K562 (cell line): ENCODE results near the gene FA2H. TPM values are rescaled to one million over a fixed set of nuclear protein-coding genes. Genes with fewer than 3 reads are reported as not detected.

ENCODE experiments used
- ZNF143 ChIP-seq: sonication (generic); formaldehyde crosslinking; IDR thresholded peaks from 2 replicates; pipeline ENCODE4 v1.9.0; 2022; ENCODE audit warnings: mild to moderate bottlenecking, missing genetic modification reagents
- polyA plus RNA-seq, 8 experiments: library from polyadenylated mRNA; depleted of rRNA in 4 of 8; stranded (reverse) in 5 of 8; unstranded in 3 of 8; fragments of >200 nt; fragmentation: Nextera tagmentation in 2 of 8; fragmentation: Illumina TruSeq in 1 of 8; extraction: Ambion mirVana in 2 of 8; extraction: Trizol in 1 of 8; gene quantifications; 2 replicates each; pipeline versions ENCODE4 v1.2.1 to v1.2.3, GENCODE V29; 2011 to 2014; ENCODE audit warnings: inconsistent platforms in 1 of 8, missing spikeins in 1 of 8
- total RNA-seq, 7 experiments: library from RNA; depleted of rRNA in 6 of 7; stranded (reverse); fragments of >200 nt in 6 of 7; fragmentation: Illumina TruSeq in 2 of 7; extraction: Trizol in 2 of 7; gene quantifications; 2 replicates each; pipeline versions ENCODE4 v1.2.1 to v1.2.3, GENCODE V29; 2011 to 2021; ENCODE audit warnings: low replicate concordance in 1 of 7
- TF ChIP-seq, protein P1 (sequence below): fragments of 450-650 bp; IDR thresholded peaks from 2 replicates; pipeline ENCODE4 v1.6.1; 2016; ENCODE audit warnings: low read depth
- TF ChIP-seq, protein P2 (sequence below): IDR thresholded peaks from 2 replicates; pipeline ENCODE4 v1.6.1; 2011; ENCODE audit warnings: borderline replicate concordance, low read depth, mild to moderate bottlenecking, moderate library complexity, low read length; ENCODE audit not compliant: insufficient read depth, poor library complexity, severe bottlenecking

FA2H gene
- total and polyA plus RNA-seq, 9 of the 15 experiments (the other 6 are each of a cell fraction or from before 2014, with no cell fraction given) = not detected

- TF ChIP-seq, protein P1, sequence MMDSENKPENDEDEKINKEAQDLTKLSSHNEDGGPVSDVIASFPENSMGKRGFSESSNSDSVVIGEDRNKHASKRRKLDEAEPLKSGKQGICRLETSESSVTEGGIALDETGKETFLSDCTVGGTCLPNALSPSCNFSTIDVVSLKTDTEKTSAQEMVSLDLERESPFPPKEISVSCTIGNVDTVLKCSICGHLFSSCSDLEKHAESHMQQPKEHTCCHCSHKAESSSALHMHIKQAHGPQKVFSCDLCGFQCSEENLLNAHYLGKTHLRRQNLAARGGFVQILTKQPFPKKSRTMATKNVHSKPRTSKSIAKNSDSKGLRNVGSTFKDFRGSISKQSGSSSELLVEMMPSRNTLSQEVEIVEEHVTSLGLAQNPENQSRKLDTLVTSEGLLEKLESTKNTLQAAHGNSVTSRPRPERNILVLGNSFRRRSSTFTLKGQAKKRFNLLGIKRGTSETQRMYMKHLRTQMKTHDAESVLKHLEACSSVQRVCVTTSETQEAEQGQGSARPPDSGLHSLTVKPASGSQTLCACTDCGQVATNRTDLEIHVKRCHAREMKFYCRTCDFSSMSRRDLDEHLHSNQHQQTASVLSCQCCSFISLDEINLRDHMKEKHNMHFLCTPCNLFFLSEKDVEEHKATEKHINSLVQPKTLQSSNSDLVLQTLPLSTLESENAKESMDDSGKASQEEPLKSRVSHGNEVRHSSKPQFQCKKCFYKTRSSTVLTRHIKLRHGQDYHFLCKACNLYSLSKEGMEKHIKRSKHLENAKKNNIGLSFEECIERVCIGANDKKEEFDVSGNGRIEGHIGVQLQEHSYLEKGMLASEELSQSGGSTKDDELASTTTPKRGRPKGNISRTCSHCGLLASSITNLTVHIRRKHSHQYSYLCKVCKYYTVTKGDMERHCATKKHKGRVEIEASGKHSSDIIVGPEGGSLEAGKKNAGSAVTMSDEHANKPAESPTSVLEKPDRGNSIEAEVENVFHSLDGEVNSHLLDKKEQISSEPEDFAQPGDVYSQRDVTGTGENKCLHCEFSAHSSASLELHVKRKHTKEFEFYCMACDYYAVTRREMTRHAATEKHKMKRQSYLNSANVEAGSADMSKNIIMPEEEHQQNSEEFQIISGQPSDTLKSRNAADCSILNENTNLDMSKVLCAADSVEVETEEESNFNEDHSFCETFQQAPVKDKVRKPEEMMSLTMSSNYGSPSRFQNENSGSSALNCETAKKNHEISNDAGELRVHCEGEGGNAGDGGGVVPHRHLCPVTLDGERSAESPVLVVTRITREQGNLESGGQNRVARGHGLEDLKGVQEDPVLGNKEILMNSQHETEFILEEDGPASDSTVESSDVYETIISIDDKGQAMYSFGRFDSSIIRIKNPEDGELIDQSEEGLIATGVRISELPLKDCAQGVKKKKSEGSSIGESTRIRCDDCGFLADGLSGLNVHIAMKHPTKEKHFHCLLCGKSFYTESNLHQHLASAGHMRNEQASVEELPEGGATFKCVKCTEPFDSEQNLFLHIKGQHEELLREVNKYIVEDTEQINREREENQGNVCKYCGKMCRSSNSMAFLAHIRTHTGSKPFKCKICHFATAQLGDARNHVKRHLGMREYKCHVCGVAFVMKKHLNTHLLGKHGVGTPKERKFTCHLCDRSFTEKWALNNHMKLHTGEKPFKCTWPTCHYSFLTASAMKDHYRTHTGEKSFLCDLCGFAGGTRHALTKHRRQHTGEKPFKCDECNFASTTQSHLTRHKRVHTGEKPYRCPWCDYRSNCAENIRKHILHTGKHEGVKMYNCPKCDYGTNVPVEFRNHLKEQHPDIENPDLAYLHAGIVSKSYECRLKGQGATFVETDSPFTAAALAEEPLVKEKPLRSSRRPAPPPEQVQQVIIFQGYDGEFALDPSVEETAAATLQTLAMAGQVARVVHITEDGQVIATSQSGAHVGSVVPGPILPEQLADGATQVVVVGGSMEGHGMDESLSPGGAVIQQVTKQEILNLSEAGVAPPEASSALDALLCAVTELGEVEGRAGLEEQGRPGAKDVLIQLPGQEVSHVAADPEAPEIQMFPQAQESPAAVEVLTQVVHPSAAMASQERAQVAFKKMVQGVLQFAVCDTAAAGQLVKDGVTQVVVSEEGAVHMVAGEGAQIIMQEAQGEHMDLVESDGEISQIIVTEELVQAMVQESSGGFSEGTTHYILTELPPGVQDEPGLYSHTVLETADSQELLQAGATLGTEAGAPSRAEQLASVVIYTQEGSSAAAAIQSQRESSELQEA = no peak
- TF ChIP-seq, protein P2, sequence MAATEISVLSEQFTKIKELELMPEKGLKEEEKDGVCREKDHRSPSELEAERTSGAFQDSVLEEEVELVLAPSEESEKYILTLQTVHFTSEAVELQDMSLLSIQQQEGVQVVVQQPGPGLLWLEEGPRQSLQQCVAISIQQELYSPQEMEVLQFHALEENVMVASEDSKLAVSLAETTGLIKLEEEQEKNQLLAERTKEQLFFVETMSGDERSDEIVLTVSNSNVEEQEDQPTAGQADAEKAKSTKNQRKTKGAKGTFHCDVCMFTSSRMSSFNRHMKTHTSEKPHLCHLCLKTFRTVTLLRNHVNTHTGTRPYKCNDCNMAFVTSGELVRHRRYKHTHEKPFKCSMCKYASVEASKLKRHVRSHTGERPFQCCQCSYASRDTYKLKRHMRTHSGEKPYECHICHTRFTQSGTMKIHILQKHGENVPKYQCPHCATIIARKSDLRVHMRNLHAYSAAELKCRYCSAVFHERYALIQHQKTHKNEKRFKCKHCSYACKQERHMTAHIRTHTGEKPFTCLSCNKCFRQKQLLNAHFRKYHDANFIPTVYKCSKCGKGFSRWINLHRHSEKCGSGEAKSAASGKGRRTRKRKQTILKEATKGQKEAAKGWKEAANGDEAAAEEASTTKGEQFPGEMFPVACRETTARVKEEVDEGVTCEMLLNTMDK = no peak
- TF ChIP-seq ZNF143 = no peak
These were observed 57.3 kb downstream of the FA2H start (continued) for GRCh38 chr16:74717367-74717766.
